K562 (cell line): ENCODE measurements around the gene CLNK. TPM values are rescaled to one million over a fixed set of nuclear protein-coding genes. Genes with fewer than 3 reads are reported as not detected.

Experiments
- ATAC-seq: fragments of 200-7000 bp; cut with Tn5 transposase; 3 replicates; pipeline ENCODE4 v1.9.1; 2020; ENCODE audit warnings: moderate library complexity
- BruUV-seq: library from RNA; stranded (reverse); fragments of 400-500 nt; replicated peaks from 2 replicates; lab custom pipeline; 2021; lab: Mats Ljungman, UMichigan
- CTCF ChIA-PET: fragments of 300-600 bp; formaldehyde crosslinking; extraction: SDS; loops from one replicate; lab custom pipeline; 2021; ENCODE audit warnings: low intra/inter-chr PET ratio; lab: Yijun Ruan, JAX
- POLR2A ChIA-PET: fragments of 300-600, 350-650 bp; sonication (Branson Sonifier 250); formaldehyde crosslinking; extraction: SDS; loops from one replicate; lab custom pipeline; 2021; ENCODE audit warnings: antibody characterized with exemption, inconsistent platforms; lab: Yijun Ruan, JAX
- DNase-seq, 4 experiments: peaks; one replicate each; pipeline versions ENCODE4 v3.0.0 to v3.0.0-alpha.2; 2011 to 2018; ENCODE audit warnings: low spot score in 3 of 4, mixed read lengths in 3 of 4; ENCODE audit errors: extremely low read depth in 1 of 4
- FAIRE-seq: peaks from 2 replicates; lab custom pipeline; 2011; peaks lifted over from hg19 to GRCh38; lab: Jason Lieb, UNC
- H2AFZ ChIP-seq: 2 replicates; pipeline ENCODE4 v1.6.0; 2011; ENCODE audit warnings: low read depth, low read length, control low read depth, inconsistent platforms
- H3K27ac ChIP-seq: fragments of 200-600 bp; 3 replicates; pipeline ENCODE4 v1.8.0; 2011; ENCODE audit warnings: low read depth, mild to moderate bottlenecking, control low read depth, inconsistent platforms, low read length, moderate library complexity, mixed read lengths; ENCODE audit errors: extremely low read depth
- H3K27me3 ChIP-seq, 2 experiments: fragments of 300-600 bp in 1 of 2; 2 replicates in 1 of 2; 3 replicates in 1 of 2; pipeline versions ENCODE4 v1.6.0 to v1.8.0; 2011; ENCODE audit warnings: inconsistent platforms in 2 of 2, low read length in 2 of 2, mild to moderate bottlenecking in 1 of 2, mixed read lengths in 1 of 2, moderate library complexity in 1 of 2; ENCODE audit not compliant: control insufficient read depth in 2 of 2, insufficient read depth in 2 of 2
- H3K36me3 ChIP-seq: fragments of 300-600 bp; 3 replicates; pipeline ENCODE4 v1.8.0; 2011; ENCODE audit warnings: mild to moderate bottlenecking, low read length, inconsistent platforms; ENCODE audit not compliant: control insufficient read depth, insufficient read depth
- H3K4me1 ChIP-seq, 2 experiments: fragments of 200-600 bp in 1 of 2; replicated peaks in 1 of 2; 2 replicates in 1 of 2; 3 replicates in 1 of 2; pipeline versions ENCODE4 v1.5.1 to v1.8.0; 2011; ENCODE audit warnings: inconsistent platforms in 2 of 2, low read length in 2 of 2, mild to moderate bottlenecking in 1 of 2, mixed read lengths in 1 of 2, moderate library complexity in 1 of 2; ENCODE audit not compliant: control insufficient read depth in 2 of 2, insufficient read depth in 2 of 2
- H3K4me2 ChIP-seq: 2 replicates; pipeline ENCODE4 v1.6.1; 2011; ENCODE audit warnings: low read length, control low read depth, inconsistent platforms, mixed read lengths; ENCODE audit not compliant: insufficient read depth
- H3K4me3 ChIP-seq: fragments of 200-600 bp; sonication (generic), shearing (Covaris generic); 2 replicates; pipeline ENCODE4 v1.5.1; 2016; ENCODE audit warnings: control low read depth, inconsistent platforms
- H3K79me2 ChIP-seq: fragments of 200-600 bp; 3 replicates; pipeline ENCODE4 v1.8.0; 2011; ENCODE audit warnings: low read length, inconsistent platforms; ENCODE audit not compliant: control insufficient read depth, insufficient read depth
- H3K9ac ChIP-seq, 2 experiments: 2 replicates each; pipeline versions ENCODE4 v1.6.0 to v1.6.1; 2011; ENCODE audit warnings: low read depth in 2 of 2, low read length in 2 of 2, control low read depth in 1 of 2, inconsistent platforms in 1 of 2, mild to moderate bottlenecking in 1 of 2, mixed read lengths in 1 of 2; ENCODE audit not compliant: insufficient read depth in 1 of 2
- H3K9me1 ChIP-seq: one replicate; pipeline ENCODE4 v1.6.0; 2011; ENCODE audit warnings: inconsistent platforms, mild to moderate bottlenecking, low read length, moderate library complexity; ENCODE audit not compliant: control insufficient read depth, insufficient read depth
- H3K9me3 ChIP-seq: replicated peaks from 2 replicates; pipeline ENCODE4 v1.5.1; 2011; ENCODE audit warnings: low read depth, low read length, inconsistent platforms; ENCODE audit not compliant: control insufficient read depth, insufficient read depth
- H4K20me1 ChIP-seq: replicated peaks from 2 replicates; pipeline ENCODE4 v1.6.1; 2011; ENCODE audit warnings: low read length, inconsistent platforms, mixed read lengths; ENCODE audit not compliant: control insufficient read depth, insufficient read depth
- CBFA2T2 ChIP-seq: fragments of 450-650 bp; conservative IDR thresholded peaks from 2 replicates; pipeline ENCODE4 v1.6.1; 2017; ENCODE audit warnings: mild to moderate bottlenecking
- CREM ChIP-seq: IDR thresholded peaks from 2 replicates; pipeline ENCODE4 v1.6.1; 2014; ENCODE audit warnings: antibody characterized with exemption, low read depth
- E2F4 ChIP-seq: sonication (generic); formaldehyde crosslinking; IDR thresholded peaks from 2 replicates; pipeline ENCODE4 v1.8.0; 2022; ENCODE audit warnings: mild to moderate bottlenecking, low read depth, missing genetic modification reagents
- EGR1 ChIP-seq: fragments of 450-650 bp; conservative IDR thresholded peaks from 2 replicates; pipeline ENCODE4 v1.6.1; 2017; ENCODE audit warnings: mild to moderate bottlenecking
- JUND ChIP-seq, 2 experiments: IDR thresholded peaks; 2 replicates in 1 of 2; 3 replicates in 1 of 2; pipeline ENCODE4 v1.6.1; 2011; ENCODE audit warnings: borderline replicate concordance in 2 of 2, low read depth in 2 of 2, low read length in 2 of 2, improper control_type of control experiment in 1 of 2, missing biosample characterization in 1 of 2, missing genetic modification characterization in 1 of 2, missing genetic modification reagents in 1 of 2
- MTA2 ChIP-seq: fragments of 450-650 bp; IDR thresholded peaks from 2 replicates; pipeline ENCODE4 v1.6.1; 2016; ENCODE audit warnings: low read depth
- NFE2L1 ChIP-seq: fragments of 450-650 bp; IDR thresholded peaks from 2 replicates; pipeline ENCODE4 v1.6.1; 2016; ENCODE audit warnings: missing genetic modification characterization, low read depth, mild to moderate bottlenecking, missing compliant biosample characterization, moderate library complexity, borderline replicate concordance
- NFIX ChIP-seq: fragments of 250-450 bp; sonication (Bioruptor Pico); IDR thresholded peaks from 2 replicates; pipeline ENCODE4 v1.4.0; 2020; ENCODE audit warnings: low read depth, mild to moderate bottlenecking, moderate library complexity
- TAF7 ChIP-seq: fragments of 450-650 bp; IDR thresholded peaks from 2 replicates; pipeline ENCODE4 v1.6.1; 2016; ENCODE audit warnings: missing genetic modification characterization, missing compliant biosample characterization
- ZBTB49 ChIP-seq: sonication (generic); formaldehyde crosslinking; IDR thresholded peaks from 2 replicates; pipeline ENCODE4 v1.8.0; 2022; ENCODE audit warnings: missing genetic modification reagents, mild to moderate bottlenecking, borderline replicate concordance
- ZC3H8 ChIP-seq: fragments of 450-650 bp; IDR thresholded peaks from 2 replicates; pipeline ENCODE4 v1.6.1; 2017
- ZNF124 ChIP-seq: sonication (generic); formaldehyde crosslinking; IDR thresholded peaks from 2 replicates; pipeline ENCODE4 v1.8.1; 2022; ENCODE audit warnings: missing genetic modification reagents
- ZNF395 ChIP-seq: fragments of 200-800 bp; sonication (Bioruptor generic); IDR thresholded peaks from 2 replicates; pipeline ENCODE4 v1.6.1; 2017; ENCODE audit warnings: missing genetic modification characterization, missing compliant biosample characterization
- ZNF589 ChIP-seq: fragments of 200-800 bp; sonication (Bioruptor generic); IDR thresholded peaks from 2 replicates; pipeline ENCODE4 v1.6.1; 2016; ENCODE audit warnings: low read depth, missing genetic modification characterization, missing compliant biosample characterization
- ZNF639 ChIP-seq, 2 experiments: fragments of 200-800 bp in 1 of 2; sonication (Bioruptor generic) in 1 of 2; sonication (generic) in 1 of 2; formaldehyde crosslinking in 1 of 2; IDR thresholded peaks in 1 of 2; conservative IDR thresholded peaks in 1 of 2; 2 replicates each; pipeline versions ENCODE4 v1.5.0 to v1.6.1; 2016 to 2020; ENCODE audit warnings: missing compliant biosample characterization in 1 of 2, missing genetic modification characterization in 1 of 2, missing genetic modification reagents in 1 of 2
- ZNF830 ChIP-seq: fragments of 250-450 bp; sonication (Bioruptor Pico); IDR thresholded peaks from 2 replicates; pipeline ENCODE4 v1.5.0; 2021; ENCODE audit warnings: mild to moderate bottlenecking
- WGBS: fragments of 100-300 bp; shearing (Covaris generic); methylation state at CpG from one replicate; pipeline ENCODE4 v1.1.6; 2016; ENCODE audit warnings: low coverage, mixed read lengths; ENCODE audit not compliant: insufficient coverage; ENCODE audit errors: missing lambda C conversion rate; 5-methylcytosine and 5-hydroxymethylcytosine counted together
- in situ Hi-C: fragments of 300-500 bp; cut with MboI; formaldehyde crosslinking; loops from 4 replicates; pipeline ENCODE4 v1.15.0; 2018; ENCODE audit warnings: inconsistent platforms, mixed read lengths
- intact Hi-C: fragments of 100-400 bp; cut with micrococcal nuclease; formaldehyde crosslinking; loops from 2 replicates; pipeline ENCODE4 v1.14.2; 2022
- polyA plus RNA-seq, 8 experiments: library from polyadenylated mRNA; depleted of rRNA in 4 of 8; stranded (reverse) in 5 of 8; unstranded in 3 of 8; fragments of >200 nt; fragmentation: Nextera tagmentation in 2 of 8; fragmentation: Illumina TruSeq in 1 of 8; extraction: Ambion mirVana in 2 of 8; extraction: Trizol in 1 of 8; gene quantifications; 2 replicates each; pipeline versions ENCODE4 v1.2.1 to v1.2.3, GENCODE V29; 2011 to 2014; ENCODE audit warnings: inconsistent platforms in 1 of 8, missing spikeins in 1 of 8
- total RNA-seq, 7 experiments: library from RNA; depleted of rRNA in 6 of 7; stranded (reverse); fragments of >200 nt in 6 of 7; fragmentation: Illumina TruSeq in 2 of 7; extraction: Trizol in 2 of 7; gene quantifications; 2 replicates each; pipeline versions ENCODE4 v1.2.1 to v1.2.3, GENCODE V29; 2011 to 2021; ENCODE audit warnings: low replicate concordance in 1 of 7

CLNK gene
- total and polyA plus RNA-seq, 9 of the 15 experiments (the other 6 are each of a cell fraction or from before 2014, with no cell fraction given) = not detected

GRCh38 chr4:10581022-10581421, 103.5 kb downstream of the CLNK start:
- H4K20me1 ChIP-seq = no peaks in the 10 kb centered on the region
- H3K27ac ChIP-seq = no peak overlapping the region
- CTCF ChIA-PET = no interaction called here
- no peaks in the 10 kb centered on the region for H3K27me3 ChIP-seq
- in situ Hi-C loops = loop anchor here (25.0 kb wide), 1 partner anchor 831 kb away; no protein-coding TSS in a partner anchor
- no peaks in the 10 kb centered on the region for H3K9me3 ChIP-seq
- no peaks in the 10 kb centered on the region for H3K79me2 ChIP-seq
- H3K4me1 ChIP-seq = no peaks in the 10 kb centered on the region
- intact Hi-C loops = loop anchor here (10.0 kb wide), 1 partner anchor 844 kb away; the partner anchor contains the start of gene HS3ST1
- H3K4me2 ChIP-seq = no peak overlapping the region
- no peaks in the 10 kb centered on the region for H3K36me3 ChIP-seq
- DNase-seq (no peak), ATAC-seq (no peak), FAIRE-seq (no peak)
- H2AFZ ChIP-seq = no peak overlapping the region
- POLR2A ChIA-PET = interaction anchor here (0.7 to 1.4 kb wide), 2 partner anchors 38 to 224 kb away, joined by 3 read pairs; no protein-coding TSS in a partner anchor
- no peak overlapping the region for H3K9ac ChIP-seq
- no TSS peak for BruUV-seq
- no peak overlapping the region for H3K4me3 ChIP-seq
- no peaks in the 10 kb centered on the region for H3K9me1 ChIP-seq
- no peak for TF ChIP-seq ZBTB49 (CRISPR knock-in tag)
- TF ChIP-seq ZNF830 (CRISPR knock-in tag) = no peak
- no peak for TF ChIP-seq ZNF124 (CRISPR knock-in tag)
- TF ChIP-seq ZNF395 (CRISPR knock-in tag) = no peak
- TF ChIP-seq ZNF639 (CRISPR knock-in tag; conservative IDR thresholded peaks at IDR 0.05 in 1 of 2, IDR thresholded peaks at IDR 0.05 in 1 of 2) = no peak
- no peak for TF ChIP-seq TAF7
- TF ChIP-seq E2F4 (CRISPR knock-in tag) = no peak
- TF ChIP-seq MTA2 = no peak
- TF ChIP-seq NFE2L1 (tag) = no peak
- no peak for TF ChIP-seq ZC3H8
- no peak for TF ChIP-seq CREM
- no peak for TF ChIP-seq EGR1
- no peak for TF ChIP-seq CBFA2T2
- TF ChIP-seq ZNF589 (CRISPR knock-in tag) = no peak
- no peak for TF ChIP-seq NFIX (CRISPR knock-in tag)
- no peak for TF ChIP-seq JUND (IDR thresholded peaks at IDR 0.05; ENCODE audit: borderline replicate concordance, low read depth, low read length)
- no peak for TF ChIP-seq JUND (tag; IDR thresholded peaks at IDR 0.05; ENCODE audit: borderline replicate concordance, low read depth, low read length)
- 3% methylated on average over 3 of the region's 3 CpGs for WGBS
